Heart right ventricle (tissue), 16 donors: ENCODE results near the gene MTIF2. TPM values are rescaled to one million over a fixed set of nuclear protein-coding genes. Genes with fewer than 3 reads are reported as not detected.
A peak's percentile ranks its signal among the peaks of the same experiment; 100 is the strongest.
"Not testable (repeated sequence)": the region's sequence is repeated elsewhere in the genome, so short reads cannot be mapped to it uniquely, and the experiment has no call there.

Source experiments
- ATAC-seq, 8 donors: fragments of 200-7000 bp; cut with Tn5 transposase; one replicate each; pipeline ENCODE4 v1.9.1; 2020; ENCODE audit warnings: mild to moderate bottlenecking in 8 of 8, moderate library complexity in 8 of 8, moderate number of reproducible peaks in 1 of 8
- DNase-seq, 2 donors: peaks; one replicate each; pipeline ENCODE4 v3.0.0-alpha.2; 2020
- H3K27ac ChIP-seq, 10 donors: fragments of 200-600 bp; sonication (generic) in 2 of 10; one replicate each; pipeline versions ENCODE4 v1.5.0 to v1.8.0; 2020 to 2022; ENCODE audit warnings: mild to moderate bottlenecking in 3 of 10
- H3K27me3 ChIP-seq, 7 donors: fragments of 200-600 bp; one replicate each; pipeline ENCODE4 v1.8.0; 2021 to 2022; ENCODE audit warnings: mild to moderate bottlenecking in 2 of 7
- H3K36me3 ChIP-seq, 9 donors: fragments of 200-600 bp; sonication (generic) in 1 of 9; one replicate each; pipeline versions ENCODE4 v1.5.0 to v1.8.0; 2020 to 2022; ENCODE audit warnings: mild to moderate bottlenecking in 2 of 9
- H3K4me1 ChIP-seq, 9 donors: fragments of 200-600 bp; sonication (generic) in 1 of 9; one replicate each; pipeline versions ENCODE4 v1.5.0 to v1.8.0; 2020 to 2022; ENCODE audit warnings: mild to moderate bottlenecking in 4 of 9
- H3K4me3 ChIP-seq, 10 donors: fragments of 200-600 bp; sonication (generic) in 2 of 10; one replicate each; pipeline versions ENCODE4 v1.5.0 to v1.8.0; 2020 to 2022; ENCODE audit warnings: mild to moderate bottlenecking in 7 of 10, moderate library complexity in 2 of 10
- H3K9me3 ChIP-seq, 11 donors: fragments of 200-600 bp in 10 of 11; sonication (generic) in 2 of 11; one replicate each; pipeline versions ENCODE4 v1.5.0 to v1.8.0; 2013 to 2022; ENCODE audit warnings: mild to moderate bottlenecking in 2 of 11, control low read depth in 1 of 11, moderate library complexity in 1 of 11
- CTCF ChIP-seq, 9 donors: fragments of 200-600 bp; sonication (generic) in 2 of 9; IDR thresholded peaks; one replicate each; pipeline versions ENCODE4 v1.5.0 to v1.8.0; 2021 to 2022; ENCODE audit warnings: antibody characterized with exemption in 9 of 9, mild to moderate bottlenecking in 5 of 9, moderate library complexity in 1 of 9
- WGBS, 2 donors: extraction: QIAGEN DNeasy Blood & Tissue Kit; methylation state at CpG; one replicate each; pipeline ENCODE4 v1.1.7; 2013; ENCODE audit warnings: inconsistent platforms in 1 of 2; 5-methylcytosine and 5-hydroxymethylcytosine counted together
- intact Hi-C, 10 donors: fragments of 100-400 bp; cut with DNase I; formaldehyde crosslinking; loops; one replicate each; pipeline versions ENCODE4 v1.11.1 to v1.14.2; 2022
- polyA plus RNA-seq, 2 donors: library from polyadenylated mRNA; stranded (reverse); fragments of 200-250 nt; gene quantifications; one replicate each; pipeline ENCODE4 v1.2.3, GENCODE V29; 2013
- total RNA-seq, 10 donors: library from RNA; stranded (reverse); fragmentation: NEBNext Ultra II Directional in 3 of 10; extraction: Animal tissue kit (Norgen Biotek cat#: 25700) in 3 of 10; gene quantifications; one replicate each; pipeline versions ENCODE4 v1.2.1 to v1.2.4, GENCODE V29; 2021 to 2023
- donor health status: Arrhythmogenic right ventricular cardiomyopathy.
- donor health status: ischemic (EF 13 %, LVEDD 7.1; RV severe dilation, severe dysfunction).
- donor health status: healthy with polysubstance abuse.
- donor health status: DM: no; HTN: yes; CAD: no.
- donor health status: DM: no; HTN: no; CAD: no.
- donor health status: ischemic (EF 25% LVEDD 6.9; RV normal size, moderate dysfunction).
- donor health status: ischemic (EF 25% LVEDD 5.7; RV mildly dilated, moderate dysfunction).
- donor health status: healthy.
- donor health status: DM: yes; HTN: yes; CAD: no.
- donor health status: Ischemic cardiomyopathy.
- donor health status: ischemic (EF 35%, LVEDD 5.7; RV mildly dilated, moderate dysfunction).
- donor health status: nonischemic (EF 11% LVEDD 7.7; RV severe dilation, severe dysfunction).
- donor health status: DM: yes; HTN: yes; CAD: no.
- donor health status: PGD.
- donor health status: ischemic (EF 29% LVEDD 5.4; RV normal size, mild dysfunction).
- donor health status: nonischemic (EF 23%, LVEDD 6.1; RV moderate dilation, normal function).

The MTIF2 gene
- total and polyA plus RNA-seq, 12 donors, result 26.2 to 59.3 (median 49.2) TPM

GRCh38 chr2:55269645-55269990 is 587 bp upstream of the MTIF2 start:
- Histone ChIP-seq H3K4me1 (peaks cover 3 to 18% (median 15%) of the 10 kb centered on the region in 9 donors), H3K4me3 (peak overlapping the region; percentile 53 to 94 (median 70)), H3K36me3 (peaks cover 0 to 30% (median 4%) of the 10 kb centered on the region in 9 donors), H3K27ac (peak overlapping the region; percentile 12 to 93 (median 88)), H3K27me3 (no peaks in the 10 kb centered on the region), H3K9me3 (no peaks in the 10 kb centered on the region)
- 57 to 60% methylated on average over 7 of the region's 7 CpGs for WGBS, 2 donors
- no peak for TF ChIP-seq CTCF (IDR thresholded peaks at IDR 0.05)
- no peak for DNase-seq
- intact Hi-C loops, result loop anchor here in 3 of 10 donors (2.0 to 5.0 kb wide), 3 partner anchors 37 to 153 kb away; partner anchors contain the start of genes CLHC1 (in 2 of the 3), RPS27A (in 2 of the 3) and CCDC88A (in 1 of the 3)
- peak in 1 of 8 donors; percentile 27 for ATAC-seq

DNA sequence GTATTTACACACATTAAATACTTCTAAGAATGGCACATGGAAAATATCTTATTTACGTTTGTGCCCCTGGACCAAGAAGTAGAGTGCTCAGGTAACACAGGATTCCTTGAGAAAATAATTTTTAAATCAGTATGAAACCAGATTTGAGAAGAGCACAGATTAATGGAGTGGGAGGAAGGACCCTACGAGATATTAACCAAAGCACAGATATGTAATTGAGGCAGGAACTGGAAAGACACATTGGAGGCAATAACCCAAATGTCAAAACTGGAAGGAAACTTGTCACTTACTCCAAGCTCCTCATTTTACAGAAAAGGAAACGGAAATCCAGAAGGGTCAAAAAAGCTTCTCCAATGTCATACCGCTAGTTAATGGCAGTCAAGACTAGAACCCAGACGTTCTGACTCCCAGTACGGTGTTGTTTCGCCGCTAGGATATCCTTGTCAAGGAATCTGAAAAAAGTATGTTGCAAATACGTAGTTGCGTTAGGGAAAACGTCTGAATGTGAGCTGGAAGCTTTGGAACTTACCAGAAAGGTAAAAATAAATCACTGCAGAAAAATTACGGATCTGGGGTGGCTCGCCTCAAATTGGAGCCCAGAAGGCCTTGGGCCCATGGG is 634 bp downstream of the MTIF2 start:
- Histone ChIP-seq H3K27ac (peak overlapping the region; percentile 75 to 93 (median 88)), H3K27me3 (no peaks in the 10 kb centered on the region), H3K9me3 (no peaks in the 10 kb centered on the region), H3K4me3 (peak overlapping the region; percentile 53 to 94 (median 70)), H3K36me3 (peaks cover 0 to 43% (median 10%) of the 10 kb centered on the region in 9 donors), H3K4me1 (peaks cover 3 to 18% (median 15%) of the 10 kb centered on the region in 9 donors)
- ATAC-seq, result peak in 2 of 8 donors; percentile 1 to 10
- 15% methylated on average over 13 of the region's 13 CpGs for WGBS, 2 donors
- DNase-seq, result no peak
- TF ChIP-seq CTCF (IDR thresholded peaks at IDR 0.05), result no peak
- intact Hi-C loops, result loop anchor here in 3 of 10 donors (2.0 to 5.0 kb wide), 3 partner anchors 36 to 154 kb away; partner anchors contain the start of genes CLHC1 (in 2 of the 3), RPS27A (in 2 of the 3) and CCDC88A (in 1 of the 3)

GRCh38 chr2:55259586-55259985 is 9.4 kb downstream of the MTIF2 start:
- H3K27me3 ChIP-seq, H3K9me3 ChIP-seq, DNase-seq, H3K4me1 ChIP-seq, ATAC-seq, H3K4me3 ChIP-seq, intact Hi-C loops, H3K27ac ChIP-seq: not testable (repeated sequence)
- peaks cover 8 to 100% (median 56%) of the 10 kb centered on the region in 9 donors for H3K36me3 ChIP-seq
- whole genome bisulfite sequencing, 2 donors, result 92 to 97% methylated on average over 3 of the region's 3 CpGs

DNA sequence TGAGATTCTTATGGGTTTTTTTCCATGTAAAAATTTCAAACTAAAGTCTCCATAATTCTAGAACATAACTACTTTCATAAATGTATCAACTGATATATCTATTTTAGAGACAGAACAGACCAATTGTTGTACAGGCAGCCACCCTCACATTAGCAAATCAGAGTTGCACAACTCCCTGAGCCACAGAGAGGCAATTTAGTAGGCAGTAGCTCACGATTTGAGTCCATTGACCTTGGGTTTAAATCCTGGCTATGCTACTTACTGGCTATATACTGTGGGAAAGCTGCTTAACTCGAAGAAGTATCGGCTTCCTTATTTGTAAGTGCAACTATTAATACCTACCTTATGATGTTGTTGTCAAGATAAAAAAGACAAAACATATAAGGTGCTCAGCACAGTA is 16.2 kb downstream of the MTIF2 start:
- intact Hi-C loops, result no loop called here
- Histone ChIP-seq H3K27ac (no peak overlapping the region), H3K9me3 (no peaks in the 10 kb centered on the region), H3K4me3 (no peak overlapping the region), H3K27me3 (no peaks in the 10 kb centered on the region), H3K36me3 (peaks cover 0 to 100% (median 40%) of the 10 kb centered on the region in 9 donors), H3K4me1 (no peaks in the 10 kb centered on the region)
- 91 to 93% methylated on average over 3 of the region's 3 CpGs for WGBS, 2 donors
- ATAC-seq, result no peak
- no peak for DNase-seq
- TF ChIP-seq CTCF (IDR thresholded peaks at IDR 0.05), result no peak

DNA sequence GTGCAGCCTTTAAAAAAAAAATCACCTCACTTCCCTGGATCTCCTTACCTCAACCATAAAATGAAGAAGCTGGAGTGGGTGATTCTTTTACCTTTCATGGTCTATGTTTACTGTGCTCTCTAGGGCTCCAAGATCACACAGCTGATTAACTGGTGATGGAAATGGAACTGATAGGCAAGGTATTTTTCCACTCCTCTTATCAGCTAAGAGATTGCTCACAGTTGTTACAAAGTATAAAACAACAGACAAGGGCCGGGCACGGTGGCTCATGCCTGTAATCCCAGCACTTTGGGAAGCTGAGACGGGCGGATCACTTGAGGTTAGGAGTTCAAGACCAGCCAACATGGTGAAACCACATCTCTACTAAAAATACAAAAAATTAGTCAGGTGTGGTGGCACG is 22.0 kb downstream of the MTIF2 start:
- no peak overlapping the region for H3K4me3 ChIP-seq
- intact Hi-C loops, result no loop called here
- H3K27me3 ChIP-seq, result no peaks in the 10 kb centered on the region
- H3K27ac ChIP-seq, result no peak overlapping the region
- H3K36me3 ChIP-seq, result peaks cover 0 to 100% (median 41%) of the 10 kb centered on the region in 9 donors
- H3K9me3 ChIP-seq, result no peaks in the 10 kb centered on the region
- no peak for ATAC-seq
- H3K4me1 ChIP-seq, result peaks cover 0 to 6% (median 0%) of the 10 kb centered on the region in 9 donors
- DNase-seq, result no peak
- 78 to 79% methylated on average over 5 of the region's 5 CpGs for whole genome bisulfite sequencing, 2 donors
- TF ChIP-seq CTCF (IDR thresholded peaks at IDR 0.05), result no peak
